IMR-90 (cell line): ENCODE measurements around the gene MMS19. TPM values are rescaled to one million over a fixed set of nuclear protein-coding genes. Genes with fewer than 3 reads are reported as not detected.
A peak's percentile ranks its signal among the peaks of the same experiment; 100 is the strongest.

Experiments used
- ATAC-seq: fragments of 200-7000 bp; cut with Tn5 transposase; 2 replicates; pipeline ENCODE4 v1.9.1; 2020; ENCODE audit warnings: low read depth, mild to moderate bottlenecking, moderate library complexity
- Bru-seq: library from RNA; stranded (reverse); fragments of 400-500 nt; gene quantifications from one replicate; lab custom pipeline; 2021; lab: Mats Ljungman, UMichigan
- BruChase-seq, 2 experiments: library from RNA; stranded (reverse); fragments of 400-500 nt; gene quantifications; one replicate each; lab custom pipeline; 2021; lab: Mats Ljungman, UMichigan
- BruUV-seq: library from RNA; stranded (reverse); fragments of 400-500 nt; replicated peaks from 2 replicates; lab custom pipeline; 2021; lab: Mats Ljungman, UMichigan
- CTCF ChIA-PET: fragments of 300-600 bp; formaldehyde crosslinking; extraction: SDS; loops from one replicate; lab custom pipeline; 2021; ENCODE audit warnings: antibody characterized with exemption; lab: Yijun Ruan, JAX
- POLR2A ChIA-PET: fragments of 300-600 bp; sonication (Branson Sonifier 250); formaldehyde crosslinking; loops from one replicate; lab custom pipeline; 2022; ENCODE audit warnings: antibody characterized with exemption; ENCODE audit not compliant: unreplicated experiment; lab: Charles Lee
- DNase-seq: peaks from one replicate; pipeline ENCODE4 v3.0.0; 2013
- H2AFZ ChIP-seq: replicated peaks from 2 replicates; pipeline ENCODE3; 2013; ENCODE audit warnings: low read length, mild to moderate bottlenecking; ENCODE audit not compliant: poor library complexity
- H2AK5ac ChIP-seq: 2 replicates; pipeline ENCODE4 v1.6.1; 2013; ENCODE audit warnings: low read depth, low read length, inconsistent platforms
- H2AK9ac ChIP-seq: replicated peaks from 2 replicates; pipeline ENCODE3; 2013; ENCODE audit warnings: mild to moderate bottlenecking, low read depth, low read length, moderate library complexity; ENCODE audit not compliant: poor library complexity
- H2BK120ac ChIP-seq: 2 replicates; pipeline ENCODE4 v1.6.1; 2013; ENCODE audit warnings: low read depth, low read length, inconsistent platforms
- H2BK15ac ChIP-seq: 3 replicates; pipeline ENCODE4 v1.6.1; 2013; ENCODE audit warnings: low read depth, low read length, inconsistent platforms
- H2BK20ac ChIP-seq: 2 replicates; pipeline ENCODE4 v1.6.1; 2013; ENCODE audit warnings: low read depth, mild to moderate bottlenecking, inconsistent platforms, low read length, moderate library complexity
- H2BK5ac ChIP-seq: 2 replicates; pipeline ENCODE4 v1.6.1; 2013; ENCODE audit warnings: mild to moderate bottlenecking, low read depth, low read length, inconsistent platforms; ENCODE audit not compliant: poor library complexity, severe bottlenecking
- H3K14ac ChIP-seq: replicated peaks from 2 replicates; pipeline ENCODE4 v1.6.1; 2013; ENCODE audit warnings: low read depth, low read length, inconsistent platforms
- H3K18ac ChIP-seq: 2 replicates; pipeline ENCODE4 v1.6.1; 2013; ENCODE audit warnings: low read depth, low read length, control low read depth
- H3K23ac ChIP-seq: 2 replicates; pipeline ENCODE4 v1.6.1; 2013; ENCODE audit warnings: low read depth, low read length, inconsistent platforms
- H3K27ac ChIP-seq: 2 replicates; pipeline ENCODE4 v1.5.1; 2013; ENCODE audit warnings: mild to moderate bottlenecking, control low read depth, low read length; ENCODE audit not compliant: insufficient read depth
- H3K27me3 ChIP-seq: 2 replicates; pipeline ENCODE4 v1.6.1; 2013; ENCODE audit warnings: low read length; ENCODE audit not compliant: control insufficient read depth, insufficient read depth
- H3K36me3 ChIP-seq: 2 replicates; pipeline ENCODE4 v1.6.1; 2013; ENCODE audit warnings: low read length, mixed read lengths; ENCODE audit not compliant: control insufficient read depth, insufficient read depth
- H3K4ac ChIP-seq: 2 replicates; pipeline ENCODE4 v1.6.1; 2013; ENCODE audit warnings: low read depth, low read length, inconsistent platforms
- H3K4me1 ChIP-seq: 2 replicates; pipeline ENCODE4 v1.6.1; 2013; ENCODE audit warnings: low read length, mixed read lengths; ENCODE audit not compliant: control insufficient read depth, insufficient read depth
- H3K4me2 ChIP-seq: 2 replicates; pipeline ENCODE4 v1.6.1; 2013; ENCODE audit warnings: low read depth, mild to moderate bottlenecking, control low read depth, low read length, moderate library complexity
- H3K4me3 ChIP-seq: 2 replicates; pipeline ENCODE4 v1.5.1; 2013; ENCODE audit warnings: low read depth, mild to moderate bottlenecking, control low read depth, low read length, moderate library complexity; ENCODE audit not compliant: insufficient read depth
- H3K56ac ChIP-seq: 2 replicates; pipeline ENCODE4 v1.6.1; 2013; ENCODE audit warnings: low read length, inconsistent platforms; ENCODE audit not compliant: insufficient read depth; ENCODE audit errors: extremely low read depth
- H3K79me1 ChIP-seq, 2 experiments: 2 replicates each; pipeline ENCODE4 v1.6.1; 2013; ENCODE audit warnings: low read length in 2 of 2, inconsistent platforms in 1 of 2, low read depth in 1 of 2
- H3K9ac ChIP-seq: 2 replicates; pipeline ENCODE4 v1.6.1; 2013; ENCODE audit warnings: low read depth, low read length, control low read depth
- H3K9me1 ChIP-seq: 2 replicates; pipeline ENCODE4 v1.6.1; 2013; ENCODE audit warnings: low read length, inconsistent platforms; ENCODE audit not compliant: insufficient read depth
- H3K9me3 ChIP-seq: 2 replicates; pipeline ENCODE4 v1.6.1; 2013; ENCODE audit warnings: low read length; ENCODE audit not compliant: control insufficient read depth, insufficient read depth
- H4K20me1 ChIP-seq: 2 replicates; pipeline ENCODE4 v1.6.1; 2013; ENCODE audit warnings: low read length, inconsistent platforms; ENCODE audit not compliant: insufficient read depth
- H4K5ac ChIP-seq: 2 replicates; pipeline ENCODE4 v1.6.1; 2013; ENCODE audit warnings: mild to moderate bottlenecking, low read depth, low read length, control low read depth
- H4K8ac ChIP-seq, 2 experiments: 2 replicates each; pipeline ENCODE4 v1.6.1; 2013; ENCODE audit warnings: low read depth in 2 of 2, low read length in 2 of 2, control low read depth in 1 of 2, inconsistent platforms in 1 of 2
- H4K91ac ChIP-seq: 2 replicates; pipeline ENCODE4 v1.6.1; 2013; ENCODE audit warnings: low read depth, low read length, inconsistent platforms; ENCODE audit not compliant: insufficient read depth
- MXI1 ChIP-seq: IDR thresholded peaks from 2 replicates; pipeline ENCODE4 v1.6.1; 2012; ENCODE audit warnings: low read depth, mild to moderate bottlenecking, low read length, moderate library complexity, borderline replicate concordance
- NFE2L2 ChIP-seq: fragments of 150-350 bp; IDR thresholded peaks from 2 replicates; pipeline ENCODE4 v1.6.1; 2016; ENCODE audit warnings: low read depth, mild to moderate bottlenecking, low read length
- POLR2A ChIP-seq: IDR thresholded peaks from 2 replicates; pipeline ENCODE4 v1.6.1; 2012; ENCODE audit warnings: mild to moderate bottlenecking, low read depth, low read length
- RAD21 ChIP-seq: IDR thresholded peaks from 2 replicates; pipeline ENCODE4 v1.6.1; 2012; ENCODE audit warnings: low read length, improper control_type of control experiment
- RCOR1 ChIP-seq: IDR thresholded peaks from 2 replicates; pipeline ENCODE4 v1.6.1; 2012; ENCODE audit warnings: mild to moderate bottlenecking, low read length, improper control_type of control experiment; ENCODE audit not compliant: insufficient replicate concordance
- RFX5 ChIP-seq: IDR thresholded peaks from 2 replicates; pipeline ENCODE4 v1.8.0; 2012; ENCODE audit warnings: low read depth, mild to moderate bottlenecking, low read length, moderate library complexity
- WGBS, 2 experiments: methylation state at CpG; one replicate each; pipeline versions ENCODE4 v1.1.5 to v1.1.7; 2013; ENCODE audit warnings: missing lambda C conversion rate in 2 of 2; ENCODE audit not compliant: insufficient read length in 1 of 2; ENCODE audit errors: extremely low coverage in 2 of 2; 5-methylcytosine and 5-hydroxymethylcytosine counted together
- dilution Hi-C: fragments of 300-500 bp; cut with HindIII; formaldehyde crosslinking; loops from one replicate; pipeline ENCODE4 v1.14.3; 2018; ENCODE audit warnings: low sequenced_read_pairs; ENCODE audit not compliant: unreplicated experiment
- in situ Hi-C: fragments of 300-500 bp; cut with MboI; formaldehyde crosslinking; loops from 3 replicates; pipeline ENCODE4 v1.14.3; 2019; ENCODE audit warnings: low sequenced_read_pairs, inconsistent platforms, mixed read lengths
- intact Hi-C: fragments of 100-400 bp; cut with micrococcal nuclease; formaldehyde crosslinking; loops from 2 replicates; pipeline ENCODE4 v1.10.0; 2022
- long read RNA-seq: library from polyadenylated mRNA; unstranded; transcript quantifications from one replicate; pipeline ENCODE4 v2.0.0, GENCODE V29; 2021; ENCODE audit not compliant: unreplicated experiment
- polyA plus RNA-seq, 3 experiments: library from polyadenylated mRNA; depleted of rRNA; stranded (reverse); fragments of >200 nt; gene quantifications; 2 replicates each; pipeline ENCODE4 v1.2.3, GENCODE V29; 2012; ENCODE audit warnings: low replicate concordance in 1 of 3
- total RNA-seq: library from RNA; depleted of rRNA; stranded (reverse); fragments of >200 nt; gene quantifications from 2 replicates; pipeline ENCODE4 v1.2.3, GENCODE V29; 2012; rRNA removed
- TF ChIP-seq, protein P1 (sequence below): fragments of 150-350 bp; IDR thresholded peaks from 2 replicates; pipeline ENCODE4 v1.6.1; 2017; ENCODE audit warnings: mild to moderate bottlenecking, antibody characterized with exemption, low read length, low read depth
- TF ChIP-seq, protein P2 (sequence below): conservative IDR thresholded peaks from 2 replicates; pipeline ENCODE4 v1.5.1; 2012; ENCODE audit warnings: mild to moderate bottlenecking, low read depth, low read length, improper control_type of control experiment

Gene MMS19, protein sequence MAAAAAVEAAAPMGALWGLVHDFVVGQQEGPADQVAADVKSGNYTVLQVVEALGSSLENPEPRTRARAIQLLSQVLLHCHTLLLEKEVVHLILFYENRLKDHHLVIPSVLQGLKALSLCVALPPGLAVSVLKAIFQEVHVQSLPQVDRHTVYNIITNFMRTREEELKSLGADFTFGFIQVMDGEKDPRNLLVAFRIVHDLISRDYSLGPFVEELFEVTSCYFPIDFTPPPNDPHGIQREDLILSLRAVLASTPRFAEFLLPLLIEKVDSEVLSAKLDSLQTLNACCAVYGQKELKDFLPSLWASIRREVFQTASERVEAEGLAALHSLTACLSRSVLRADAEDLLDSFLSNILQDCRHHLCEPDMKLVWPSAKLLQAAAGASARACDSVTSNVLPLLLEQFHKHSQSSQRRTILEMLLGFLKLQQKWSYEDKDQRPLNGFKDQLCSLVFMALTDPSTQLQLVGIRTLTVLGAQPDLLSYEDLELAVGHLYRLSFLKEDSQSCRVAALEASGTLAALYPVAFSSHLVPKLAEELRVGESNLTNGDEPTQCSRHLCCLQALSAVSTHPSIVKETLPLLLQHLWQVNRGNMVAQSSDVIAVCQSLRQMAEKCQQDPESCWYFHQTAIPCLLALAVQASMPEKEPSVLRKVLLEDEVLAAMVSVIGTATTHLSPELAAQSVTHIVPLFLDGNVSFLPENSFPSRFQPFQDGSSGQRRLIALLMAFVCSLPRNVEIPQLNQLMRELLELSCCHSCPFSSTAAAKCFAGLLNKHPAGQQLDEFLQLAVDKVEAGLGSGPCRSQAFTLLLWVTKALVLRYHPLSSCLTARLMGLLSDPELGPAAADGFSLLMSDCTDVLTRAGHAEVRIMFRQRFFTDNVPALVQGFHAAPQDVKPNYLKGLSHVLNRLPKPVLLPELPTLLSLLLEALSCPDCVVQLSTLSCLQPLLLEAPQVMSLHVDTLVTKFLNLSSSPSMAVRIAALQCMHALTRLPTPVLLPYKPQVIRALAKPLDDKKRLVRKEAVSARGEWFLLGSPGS
- total RNA-seq (55.3 and 70.1 TPM in 2 replicates), polyA plus RNA-seq (2012; rRNA removed) (72.7 TPM in 2 replicates), Bru-seq, nascent RNA (percentile 78 among the genes with signal in this experiment), BruChase-seq, experiment 1, labeled RNA remaining after a 6-hour chase (percentile 83 among the genes with signal in this experiment), BruChase-seq, experiment 2, labeled RNA remaining after a 2-hour chase (percentile 75 among the genes with signal in this experiment)
- 36.0 and 61.2 TPM in 2 replicates for polyA plus RNA-seq (2012; cell fraction: cytosol; rRNA removed)
- polyA plus RNA-seq (2012; cell fraction: nucleus; rRNA removed; ENCODE audit: low replicate concordance): 186 and 281 TPM in 2 replicates
- long read RNA-seq, partial matches to known transcripts: 8 of 23 reads
- long read RNA-seq, other reads (novel, unspliced or antisense): 11 of 23 reads

DNA sequence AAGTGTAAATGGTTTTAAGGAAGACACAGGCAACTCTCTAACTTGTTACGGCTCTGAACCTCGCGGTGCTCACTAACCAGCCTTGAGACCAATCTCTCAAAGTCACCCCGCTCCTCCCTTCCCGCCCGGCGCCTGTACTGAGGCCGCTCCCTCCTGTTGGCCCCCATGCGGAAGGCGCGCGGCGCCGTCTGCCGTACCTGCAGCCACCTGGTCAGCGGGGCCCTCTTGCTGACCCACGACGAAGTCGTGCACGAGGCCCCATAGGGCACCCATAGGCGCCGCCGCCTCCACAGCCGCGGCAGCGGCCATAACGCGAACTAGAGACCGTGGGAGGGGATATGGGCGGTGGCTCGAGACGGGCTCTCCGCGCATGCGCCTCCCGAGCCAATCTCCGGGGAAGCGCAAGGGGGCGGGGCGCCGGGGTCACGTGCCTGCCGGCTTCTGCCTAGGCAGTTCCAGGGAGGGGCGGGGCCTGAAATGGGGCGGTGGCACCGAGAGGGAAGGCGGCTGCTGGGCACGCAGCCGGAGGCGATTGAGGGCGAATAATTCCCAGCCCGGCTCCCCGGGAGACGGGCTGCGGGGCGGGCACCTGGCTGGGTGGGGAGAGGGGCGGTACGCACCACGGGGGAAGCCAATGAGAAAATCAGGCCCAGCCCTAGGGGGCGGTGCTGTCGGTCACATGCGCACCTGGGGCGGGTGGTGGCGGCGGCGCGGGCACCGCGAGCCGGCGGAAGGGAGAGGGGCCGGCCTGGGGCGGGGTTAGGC is at the start of gene MMS19:
Gene MMS19, minus strand, starts transcription at position 347 of the 765 bp plus-strand sequence. Its CDS starts 38 bp downstream, at position 309.
- intact Hi-C loops: loop anchor here (1.0 to 5.0 kb wide), 2 partner anchors 144 to 189 kb away; partner anchors contain the start of genes AVPI1 and PI4K2A
- peak; percentile 90 for ATAC-seq
- TF ChIP-seq RAD21: no peak
- TF ChIP-seq RCOR1: no peak
- no peak for TF ChIP-seq NFE2L2
- peak; percentile 90 for TF ChIP-seq POLR2A
- TF ChIP-seq MXI1: no peak
- TF ChIP-seq, protein P1, sequence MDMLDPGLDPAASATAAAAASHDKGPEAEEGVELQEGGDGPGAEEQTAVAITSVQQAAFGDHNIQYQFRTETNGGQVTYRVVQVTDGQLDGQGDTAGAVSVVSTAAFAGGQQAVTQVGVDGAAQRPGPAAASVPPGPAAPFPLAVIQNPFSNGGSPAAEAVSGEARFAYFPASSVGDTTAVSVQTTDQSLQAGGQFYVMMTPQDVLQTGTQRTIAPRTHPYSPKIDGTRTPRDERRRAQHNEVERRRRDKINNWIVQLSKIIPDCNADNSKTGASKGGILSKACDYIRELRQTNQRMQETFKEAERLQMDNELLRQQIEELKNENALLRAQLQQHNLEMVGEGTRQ: peak; percentile 93
- no peak for TF ChIP-seq RFX5
- TF ChIP-seq, protein P2, sequence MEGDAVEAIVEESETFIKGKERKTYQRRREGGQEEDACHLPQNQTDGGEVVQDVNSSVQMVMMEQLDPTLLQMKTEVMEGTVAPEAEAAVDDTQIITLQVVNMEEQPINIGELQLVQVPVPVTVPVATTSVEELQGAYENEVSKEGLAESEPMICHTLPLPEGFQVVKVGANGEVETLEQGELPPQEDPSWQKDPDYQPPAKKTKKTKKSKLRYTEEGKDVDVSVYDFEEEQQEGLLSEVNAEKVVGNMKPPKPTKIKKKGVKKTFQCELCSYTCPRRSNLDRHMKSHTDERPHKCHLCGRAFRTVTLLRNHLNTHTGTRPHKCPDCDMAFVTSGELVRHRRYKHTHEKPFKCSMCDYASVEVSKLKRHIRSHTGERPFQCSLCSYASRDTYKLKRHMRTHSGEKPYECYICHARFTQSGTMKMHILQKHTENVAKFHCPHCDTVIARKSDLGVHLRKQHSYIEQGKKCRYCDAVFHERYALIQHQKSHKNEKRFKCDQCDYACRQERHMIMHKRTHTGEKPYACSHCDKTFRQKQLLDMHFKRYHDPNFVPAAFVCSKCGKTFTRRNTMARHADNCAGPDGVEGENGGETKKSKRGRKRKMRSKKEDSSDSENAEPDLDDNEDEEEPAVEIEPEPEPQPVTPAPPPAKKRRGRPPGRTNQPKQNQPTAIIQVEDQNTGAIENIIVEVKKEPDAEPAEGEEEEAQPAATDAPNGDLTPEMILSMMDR: no peak

More for the DNA sequence above, at the start of gene MMS19:
- Histone ChIP-seq H3K36me3 (peaks cover 3% of the 10 kb centered on the region; the same call in 1 of the 2 replicates), H3K18ac (peak within 1 kb of the TSS; percentile 17), H2BK15ac (peak within 1 kb of the TSS; percentile 46; the same call in 1 of the 3 replicates), H3K27ac (peak within 1 kb of the TSS; percentile 79), H2BK5ac (peak within 1 kb of the TSS; percentile 87), H3K14ac (peak within 1 kb of the TSS; percentile 93), H3K27me3 (no peaks in the 10 kb centered on the region), H3K4ac (peak within 1 kb of the TSS; percentile 96), H3K4me3 (peak within 1 kb of the TSS; percentile 82), H3K23ac (peak within 1 kb of the TSS; percentile 96), H4K91ac (peak within 1 kb of the TSS; percentile 86), H3K56ac (peak within 1 kb of the TSS; percentile 92), H2BK20ac (no peak within 1 kb of the TSS), H3K4me2 (peak within 1 kb of the TSS; percentile 94), H3K9ac (peak within 1 kb of the TSS; percentile 85), H2AFZ (peak within 1 kb of the TSS; percentile 95), H4K5ac (peak within 1 kb of the TSS; percentile 22), H2AK9ac (peak within 1 kb of the TSS; percentile 99), H2BK120ac (peak within 1 kb of the TSS; percentile 39; the same call in 1 of the 2 replicates), H4K20me1 (peaks cover 57% of the 10 kb centered on the region), H2AK5ac (peak within 1 kb of the TSS; percentile 99), H3K9me3 (no peaks in the 10 kb centered on the region), H3K79me1 (peaks cover 32 to 73% of the 10 kb centered on the region in 2 experiments), H3K9me1 (peaks cover 23% of the 10 kb centered on the region), H3K4me1 (peaks cover 9% of the 10 kb centered on the region), H4K8ac (peak within 1 kb of the TSS; percentile 68 to 85)
- ChIA-PET POLR2A (interaction anchor here (0.6 to 1.0 kb wide), 2 partner anchors 24 to 55 kb away, joined by 3 to 6 read pairs; no protein-coding TSS in a partner anchor), CTCF (interaction anchor here (0.6 kb wide), 1 partner anchor 20 kb away, joined by 3 read pairs; no protein-coding TSS in a partner anchor)
- BruUV-seq: no TSS peak
- peak; percentile 97 for DNase-seq
- WGBS, 2 experiments: 1% methylated on average over 29 of the region's 73 CpGs; no CpG with 5 or more reads in 1 of the 2 experiments
- in situ Hi-C loops (no loop called here), dilution Hi-C loops (no loop called here)
